Astrocyte (in vitro differentiated cells and primary cell): Measurements from ENCODE around the gene HOXD10.

Source experiments
- CTCF ChIP-seq: IDR thresholded peaks from 2 replicates; pipeline ENCODE4 v1.5.1; 2011; ENCODE audit warnings: low read depth, mild to moderate bottlenecking, inconsistent platforms, low read length, moderate library complexity; ENCODE audit not compliant: insufficient read depth
- EZH2 ChIP-seq: IDR thresholded peaks from 2 replicates; pipeline ENCODE4 v1.6.1; 2012; ENCODE audit warnings: mild to moderate bottlenecking, low read length, inconsistent platforms; ENCODE audit not compliant: insufficient read depth

DNA sequence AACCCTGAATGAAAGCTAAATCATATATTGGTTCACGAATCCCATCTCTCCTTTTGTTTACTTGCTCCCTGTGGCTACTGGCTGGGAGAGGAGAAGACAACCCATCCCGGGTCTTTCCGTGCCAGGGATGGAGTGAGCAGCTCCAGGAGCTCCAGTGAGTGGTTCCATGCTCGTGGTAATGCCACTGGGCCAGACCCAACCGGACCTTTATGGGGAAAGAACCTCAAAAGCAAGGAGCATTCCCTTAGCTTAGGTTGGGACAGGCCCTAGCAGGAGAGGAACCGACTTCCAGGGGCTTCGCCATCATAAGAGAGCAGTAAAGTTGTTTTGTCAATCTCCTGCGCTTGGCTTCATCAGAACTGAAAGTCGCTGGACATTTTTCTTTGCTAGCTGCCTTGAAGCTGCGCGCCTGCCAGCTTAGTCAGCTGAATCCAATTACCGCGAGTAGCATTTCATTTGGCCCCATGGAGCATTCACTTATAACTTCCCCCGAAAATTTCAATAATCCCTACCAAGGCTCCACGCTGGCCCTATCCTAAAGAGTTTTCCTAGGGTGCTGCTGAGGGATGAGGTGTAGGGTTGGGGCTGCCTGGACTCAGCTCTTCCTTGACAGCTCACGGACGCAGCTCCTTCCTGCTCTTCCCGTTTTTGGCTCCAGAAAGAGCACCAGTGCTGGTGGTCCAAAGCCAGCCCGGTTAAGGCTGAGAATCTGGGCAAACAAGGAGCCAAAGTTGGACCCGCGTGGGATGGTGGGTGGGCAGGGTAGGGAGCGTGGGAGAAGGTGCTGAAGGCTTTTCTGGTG, 45.4 kb downstream of the HOXD10 start:
- TF ChIP-seq CTCF (no peak), EZH2 (no peak)
